NCI-H2081 (cell line): ENCODE results near the gene SLC6A8.
A peak's percentile ranks its signal among the peaks of the same experiment; 100 is the strongest.

ENCODE experiments used
- DNase-seq, 2 experiments: peaks; one replicate each; lab custom pipeline; 2025; lab: John Stamatoyannopoulos, UW

Gene SLC6A8

GRCh38 chrX:153687121-153688039, at the start of gene SLC6A8:
TSS of gene SLC6A8 (plus strand) at chrX:153687926. CDS start at chrX:153688575, 649 bp downstream.
- peak; percentile 43 to 58 for DNase-seq

GRCh38 chrX:153638041-153638371, 49.7 kb upstream of the SLC6A8 start:
- no peak for DNase-seq

- no peak for DNase-seq
Measured at GRCh38 chrX:153638436-153639176, 49.1 kb upstream of the SLC6A8 start.

GRCh38 chrX:153639177-153640044, 48.3 kb upstream of the SLC6A8 start:
- no peak for DNase-seq

GRCh38 chrX:153640045-153640686, 47.6 kb upstream of the SLC6A8 start:
- no peak for DNase-seq

GRCh38 chrX:153640736-153641575, 46.8 kb upstream of the SLC6A8 start:
- no peak for DNase-seq

GRCh38 chrX:153641627-153642026, 46.1 kb upstream of the SLC6A8 start:
- DNase-seq: no peak

- no peak for DNase-seq
Measured at GRCh38 chrX:153642051-153642654, 45.6 kb upstream of the SLC6A8 start.

GRCh38 chrX:153642655-153643430, 44.9 kb upstream of the SLC6A8 start:
- no peak for DNase-seq

- DNase-seq: no peak
Measured at GRCh38 chrX:153643431-153644351, 44.0 kb upstream of the SLC6A8 start.

- no peak for DNase-seq
Measured at GRCh38 chrX:153644356-153645125, 43.2 kb upstream of the SLC6A8 start.

- DNase-seq: no peak
Measured at GRCh38 chrX:153645151-153645550, 42.6 kb upstream of the SLC6A8 start.

- DNase-seq: no peak
Measured at GRCh38 chrX:153645921-153646488, 41.7 kb upstream of the SLC6A8 start.

GRCh38 chrX:153646620-153647373, 40.9 kb upstream of the SLC6A8 start, which contains the start of gene DUSP9:
TSS of gene DUSP9 (plus strand) at chrX:153647203. CDS start at chrX:153647954, 751 bp downstream.
- DNase-seq: peak in 1 of 2 experiments; percentile 22

GRCh38 chrX:153647461-153648357, 40.0 kb upstream of the SLC6A8 start:
- no peak for DNase-seq
